Activated CD4-positive, CD25-positive, alpha-beta regulatory T cell treated with anti-CD3 and anti-CD28 coated beads, Interleukin-2, amount 50 U/mL, for 72 hours (primary cell): Measurements from ENCODE around the gene GRIK3.
"Not testable (repeated sequence)": the region's sequence is repeated elsewhere in the genome, so short reads cannot be mapped to it uniquely, and the experiment has no call there.

Source experiments
- DNase-seq: peaks from one replicate; pipeline ENCODE4 v3.0.0; 2021

The GRIK3 gene

GRCh38 chr1:36776256-36776655 lies 258.1 kb downstream of the GRIK3 start:
- DNase-seq = no peak

- DNase-seq = no peak
Measured at GRCh38 chr1:36775716-36776115, 258.6 kb downstream of the GRIK3 start.

DNA sequence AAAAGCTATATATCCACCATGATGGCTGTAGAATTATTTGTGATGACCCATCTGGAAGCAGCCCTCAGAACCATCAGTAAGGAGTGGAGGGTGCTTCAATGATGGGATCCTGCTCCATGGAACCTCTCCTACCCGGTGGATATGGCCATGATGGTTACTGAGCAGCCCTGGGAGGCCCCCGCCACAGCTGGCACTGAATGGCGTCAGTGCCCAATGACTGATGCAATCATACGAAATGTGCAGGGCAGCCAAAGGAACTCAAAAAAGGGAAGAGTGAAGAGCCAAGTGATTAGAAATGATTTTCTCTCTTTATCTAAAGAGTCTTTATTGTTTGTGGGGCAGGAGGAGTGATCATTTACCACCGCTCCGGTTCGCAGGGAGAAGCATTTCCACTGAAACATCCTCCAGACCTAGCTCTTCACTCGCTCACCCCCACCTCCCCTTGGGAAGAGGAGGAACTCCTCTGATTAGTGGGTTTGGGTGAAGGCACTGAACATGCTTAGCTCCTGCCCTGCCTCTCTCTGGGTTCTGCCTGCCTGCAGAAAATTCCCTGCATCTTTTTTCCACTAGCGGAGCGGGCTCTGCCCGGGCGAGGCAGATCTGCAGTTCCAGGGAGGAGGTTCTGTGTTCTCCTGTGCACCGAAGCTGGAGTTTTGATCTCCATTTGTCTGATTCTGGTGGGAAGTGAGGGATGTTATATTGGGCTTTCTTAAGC lies 260.3 kb downstream of the GRIK3 start:
- no peak for DNase-seq

DNA sequence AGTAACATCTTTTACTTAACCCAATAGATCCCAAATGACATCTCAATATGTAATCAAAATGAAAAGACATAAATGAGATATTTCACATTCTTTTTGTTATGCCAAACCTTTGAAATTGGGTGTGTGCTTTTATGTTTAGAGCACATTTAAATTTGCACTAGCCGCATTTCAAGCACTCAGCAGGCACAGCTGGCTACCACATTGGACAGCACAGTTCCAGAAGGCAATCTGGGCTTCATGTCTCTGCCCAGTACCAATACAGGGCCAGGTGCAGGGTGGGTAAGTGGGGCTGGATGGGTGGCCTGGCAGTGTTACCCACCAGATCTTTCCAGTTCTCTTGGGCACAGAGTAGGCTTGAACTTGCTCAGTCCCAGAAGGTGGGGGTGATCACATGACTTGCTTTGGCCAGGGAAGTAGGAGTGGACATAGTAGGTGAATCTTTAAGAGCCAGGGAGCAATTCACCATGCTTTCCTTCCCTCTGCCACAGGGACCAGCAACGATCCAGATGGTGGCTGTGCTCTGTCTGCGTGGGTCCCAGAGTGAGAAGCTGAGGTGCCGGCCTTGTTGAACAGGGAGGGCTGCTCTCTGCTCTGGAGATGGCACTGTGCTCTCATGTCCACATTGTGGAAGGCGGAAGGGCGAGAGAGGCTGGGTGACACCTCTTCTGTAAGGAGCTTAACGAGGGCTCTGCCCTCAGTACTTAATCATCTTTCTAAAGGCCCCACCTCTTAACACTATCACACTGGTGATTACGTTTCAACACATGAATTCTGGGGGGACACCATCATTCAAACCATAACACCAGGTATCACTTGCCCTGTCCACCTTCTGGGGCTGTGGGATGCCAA lies 261.4 kb downstream of the GRIK3 start:
- no peak for DNase-seq

DNA sequence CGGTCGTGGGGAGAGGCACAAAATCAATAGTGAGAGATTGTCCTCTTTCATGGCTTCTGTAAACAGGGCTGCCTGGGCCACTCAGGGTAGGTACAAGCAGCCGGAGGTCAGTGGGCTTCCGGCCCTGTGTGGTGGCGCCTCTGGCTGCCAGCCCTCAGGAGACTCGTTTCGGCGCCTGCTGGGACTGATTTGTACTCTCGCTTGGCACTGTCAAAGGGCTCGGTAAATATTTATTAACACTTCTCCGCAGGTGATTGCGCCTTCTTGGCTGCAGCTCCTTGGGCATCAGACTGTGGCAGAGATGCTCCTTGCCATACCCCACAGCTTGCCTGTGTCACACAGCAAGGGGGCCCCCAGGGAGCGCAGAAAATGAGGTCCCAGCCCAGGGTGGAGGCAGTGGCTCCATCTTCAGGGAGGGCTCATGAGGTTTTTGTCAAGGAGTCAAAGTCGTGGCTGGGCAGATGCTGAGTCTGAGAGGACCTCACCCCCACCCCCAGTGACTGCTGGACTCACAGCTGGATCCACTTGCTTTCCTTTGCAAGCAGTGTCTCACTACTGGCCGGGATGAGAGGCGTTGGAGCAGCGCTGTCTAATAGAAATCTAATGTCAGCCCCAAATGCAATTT lies 262.5 kb downstream of the GRIK3 start:
- DNase-seq = no peak

GRCh38 chr1:36771240-36771639 lies 263.1 kb downstream of the GRIK3 start:
- DNase-seq = no peak

GRCh38 chr1:36769886-36770830 lies 264.2 kb downstream of the GRIK3 start:
- DNase-seq = no peak

DNA sequence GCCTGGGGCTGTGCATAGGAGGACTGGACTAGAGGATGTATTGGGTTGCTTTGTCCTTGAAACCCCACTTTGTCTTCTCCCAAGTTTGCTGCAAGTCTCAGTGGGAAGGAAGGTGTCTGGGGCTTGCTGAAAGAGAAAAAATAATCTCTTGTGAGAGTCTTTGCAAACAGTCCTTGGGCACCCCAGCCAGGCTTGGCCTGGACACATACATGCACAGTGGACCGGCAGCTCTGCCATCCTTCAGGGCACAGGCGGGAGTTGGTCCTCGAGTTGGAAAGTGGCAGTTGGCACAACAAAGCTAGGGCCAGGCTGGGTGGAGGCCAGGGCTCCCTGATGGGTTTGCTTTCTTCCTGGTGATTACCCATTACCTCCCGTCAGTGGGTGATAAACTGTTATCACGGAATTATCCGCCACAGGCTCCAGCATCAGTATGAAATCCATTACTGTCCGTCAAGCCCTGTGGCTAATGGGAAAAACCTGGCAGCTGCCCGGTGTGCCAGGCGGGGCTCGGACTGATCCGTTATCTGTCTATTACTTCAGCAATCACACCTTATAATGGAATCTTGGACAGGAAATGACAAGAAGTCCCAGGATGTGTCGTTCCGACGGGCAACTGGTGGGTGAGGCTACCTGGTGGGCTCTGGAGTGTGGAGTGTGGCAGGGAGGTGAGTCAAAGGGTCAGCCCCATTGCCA lies 265.7 kb downstream of the GRIK3 start:
- no peak for DNase-seq

DNA sequence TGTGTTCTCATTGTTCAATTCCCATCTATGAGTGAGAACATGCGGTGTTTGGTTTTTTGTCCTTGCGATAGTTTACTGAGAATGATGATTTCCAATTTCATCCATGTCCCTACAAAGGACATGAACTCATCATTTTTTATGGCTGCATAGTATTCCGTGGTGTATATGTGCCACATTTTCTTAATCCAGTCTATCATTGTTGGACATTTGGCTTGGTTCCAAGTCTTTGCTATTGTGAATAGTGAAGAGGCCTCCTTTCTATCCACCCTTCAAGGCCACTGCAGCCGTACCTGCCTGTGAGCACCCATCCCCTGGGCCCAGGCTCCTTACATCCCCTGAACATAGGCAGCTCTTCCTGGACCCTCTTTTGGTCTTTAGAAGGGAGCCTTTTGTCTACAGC lies 266.9 kb downstream of the GRIK3 start:
- not testable (repeated sequence) for DNase-seq

- no peak for DNase-seq
Measured at GRCh38 chr1:36766481-36766880, 267.8 kb downstream of the GRIK3 start.

DNA sequence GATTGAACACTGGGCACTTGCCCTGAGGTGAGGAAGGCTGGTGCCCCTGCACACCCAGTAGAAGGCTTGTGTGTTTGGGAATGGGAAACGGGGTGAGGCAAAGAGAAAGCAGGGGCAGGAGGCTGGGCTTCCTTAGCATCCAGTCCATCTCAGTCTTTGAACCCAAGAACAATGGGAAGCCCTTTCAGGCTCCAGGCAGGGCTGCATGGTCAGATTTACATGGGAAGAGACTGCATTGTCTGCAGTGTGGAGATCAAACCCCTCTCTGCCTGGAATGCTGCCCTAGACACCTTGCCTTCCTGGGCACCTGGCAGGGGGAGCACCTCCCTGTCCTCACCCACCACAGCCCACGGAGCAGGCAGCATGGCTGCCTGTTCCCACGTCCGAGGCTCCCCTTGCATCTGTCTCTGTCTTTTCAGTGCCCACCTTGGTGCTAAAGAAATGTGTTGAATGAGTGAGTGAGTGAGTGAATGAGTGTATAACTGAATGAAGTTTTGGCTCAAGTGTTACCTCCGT lies 268.5 kb downstream of the GRIK3 start:
- no peak for DNase-seq

DNA sequence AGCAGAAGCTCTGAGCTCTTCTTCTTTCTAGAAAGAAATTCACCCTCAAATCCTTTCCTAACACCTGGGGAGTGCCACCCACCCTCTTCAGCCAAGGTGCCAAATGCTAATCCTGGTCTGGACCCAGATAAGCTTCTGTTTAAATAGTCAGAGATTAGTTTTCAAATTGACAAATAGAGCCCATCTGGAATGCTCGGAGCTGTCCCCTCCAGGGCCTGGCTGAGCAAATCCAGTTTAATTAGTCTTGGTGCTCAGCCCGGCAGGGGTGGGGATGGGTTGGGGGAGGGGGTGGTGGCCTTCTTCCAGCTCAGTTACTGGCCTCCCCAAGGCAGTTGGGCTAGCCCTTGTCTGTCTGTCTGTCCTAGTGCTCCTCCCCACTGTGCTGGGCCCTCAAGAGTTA lies 269.5 kb downstream of the GRIK3 start:
- DNase-seq = no peak

- DNase-seq = no peak
Measured at GRCh38 chr1:36763771-36764170, 270.5 kb downstream of the GRIK3 start.

GRCh38 chr1:36762174-36762573 lies 272.1 kb downstream of the GRIK3 start:
- no peak for DNase-seq

DNA sequence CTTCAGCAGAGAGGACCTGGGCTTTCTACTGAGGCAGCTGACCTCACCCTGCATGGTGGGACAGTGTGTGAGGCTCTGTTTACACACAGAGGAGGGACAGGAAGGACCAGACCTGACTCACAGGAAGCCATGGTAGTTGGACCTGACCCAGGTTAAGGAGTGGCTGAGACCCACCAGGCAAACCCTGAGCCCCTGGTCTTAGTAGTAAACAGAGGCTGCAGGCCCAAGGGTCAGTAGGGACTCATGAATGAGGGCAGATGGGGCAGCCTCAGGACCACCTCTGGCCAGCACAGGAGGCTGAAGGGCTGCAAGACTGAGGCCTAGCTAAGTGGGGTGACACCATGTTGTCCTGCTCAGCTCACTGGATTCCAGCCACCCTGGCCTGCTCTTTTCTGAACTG lies 273.2 kb downstream of the GRIK3 start:
- DNase-seq = no peak

GRCh38 chr1:36760081-36760480 lies 274.2 kb downstream of the GRIK3 start:
- DNase-seq = no peak

DNA sequence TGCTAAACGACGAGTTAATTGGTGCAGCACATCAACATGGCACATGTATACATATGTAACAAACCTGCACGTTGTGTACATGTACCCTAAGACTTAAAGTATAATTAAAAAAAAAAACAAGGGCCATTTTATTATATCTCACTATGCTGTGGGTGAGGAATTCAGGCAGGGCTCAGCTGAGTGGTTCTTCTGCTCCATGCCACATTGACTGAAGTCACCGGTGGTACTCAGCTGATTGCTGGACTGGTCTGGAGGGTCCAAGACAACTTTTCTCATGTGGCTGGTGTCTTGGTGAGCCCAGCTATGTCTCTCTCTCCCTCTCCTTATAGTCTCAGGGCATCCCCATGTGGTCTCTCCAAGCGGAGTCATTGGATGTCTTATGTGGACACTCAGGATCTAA lies 275.0 kb downstream of the GRIK3 start:
- DNase-seq = no peak

DNA sequence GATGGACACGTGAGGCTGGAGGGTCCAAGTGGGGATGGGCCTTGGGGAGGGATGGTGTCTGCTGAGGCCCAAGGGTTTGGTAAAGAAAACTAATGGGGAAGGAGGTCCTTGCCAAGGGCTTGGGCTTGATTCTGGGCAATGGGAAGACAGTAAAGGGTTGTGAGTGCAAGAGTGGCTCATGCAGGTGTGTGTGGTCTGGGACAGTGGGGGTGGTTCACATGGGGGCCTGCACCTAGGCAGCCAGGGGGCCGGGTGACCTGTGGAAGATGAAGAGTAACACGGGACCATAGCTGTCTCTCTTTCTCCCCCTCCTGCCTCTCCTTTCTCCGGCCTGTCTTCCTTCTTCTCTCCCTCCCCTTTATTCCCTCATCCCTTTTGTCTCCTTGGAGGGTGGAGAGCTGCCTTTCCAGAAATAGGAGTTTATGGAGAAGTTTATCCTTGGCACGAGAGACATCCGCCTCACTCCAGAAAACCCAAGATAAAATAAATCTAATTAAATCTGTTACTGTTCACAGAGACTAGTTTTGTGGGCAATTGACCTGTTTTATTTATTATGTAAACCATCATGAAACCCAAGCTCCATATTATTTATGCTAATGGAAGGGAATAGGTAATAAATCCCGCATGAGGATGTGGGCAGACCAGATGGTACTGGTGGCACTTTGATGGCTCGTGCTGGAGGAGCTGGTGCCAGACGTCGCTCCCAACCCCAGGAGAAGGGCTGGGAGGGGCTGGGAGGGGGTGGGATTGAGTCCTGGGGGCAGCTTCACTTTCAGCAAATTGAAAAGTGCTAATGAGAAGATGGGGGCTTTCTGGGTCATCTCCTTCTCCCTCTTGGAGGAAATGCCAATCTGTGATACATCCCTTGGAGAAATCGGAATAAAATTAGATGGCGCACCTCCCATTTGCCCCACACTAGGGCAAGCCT lies 278.7 kb downstream of the GRIK3 start:
- DNase-seq = no peak

DNA sequence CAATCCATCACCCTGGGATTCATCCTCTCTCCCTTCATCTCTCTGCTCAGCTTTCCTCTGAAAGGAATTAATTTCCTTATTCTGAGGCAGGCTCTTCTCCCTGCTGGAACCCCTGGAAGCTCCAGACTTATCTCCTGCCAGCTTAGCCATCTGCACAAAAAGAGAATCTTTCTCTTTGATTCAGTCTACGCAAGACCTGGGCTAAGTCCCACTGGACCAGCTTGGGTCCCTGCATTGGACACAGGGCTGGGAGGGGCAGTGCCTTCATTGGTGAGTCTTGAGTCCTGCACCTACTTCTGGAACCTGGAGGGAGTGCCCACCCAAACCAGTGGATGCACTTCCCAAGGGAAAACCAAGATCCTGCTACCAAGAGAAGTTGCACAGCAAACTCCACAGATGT lies 279.9 kb downstream of the GRIK3 start:
- DNase-seq = no peak

DNA sequence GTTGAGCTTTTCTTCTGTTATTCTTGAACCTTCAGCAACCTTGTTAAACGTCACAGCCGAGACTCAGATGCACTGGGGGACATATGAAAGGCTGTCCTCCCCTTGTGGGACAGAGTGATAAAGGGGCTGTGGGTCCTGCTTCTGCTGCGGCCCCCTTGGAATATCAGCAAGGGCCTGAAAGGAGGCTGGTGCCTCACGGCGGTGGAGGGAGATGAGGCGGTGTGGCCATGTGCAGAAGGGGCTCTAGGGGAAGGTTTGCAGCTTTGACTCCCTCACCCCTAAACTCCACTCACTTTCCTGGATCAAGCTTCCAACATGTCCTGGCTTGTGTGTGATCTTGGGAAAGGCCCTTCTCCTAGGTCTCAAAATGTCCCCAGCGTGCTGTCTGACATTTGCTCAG lies 280.9 kb downstream of the GRIK3 start:
- DNase-seq = no peak

- no peak for DNase-seq
Measured at GRCh38 chr1:36752891-36753361, 281.4 kb downstream of the GRIK3 start.
